ENCODE results near the gene PABPN1L.
A peak's percentile ranks its signal among the peaks of the same experiment; 100 is the strongest.

Gene PABPN1L

GRCh38 chr16:88848557-88848956 is 17.9 kb downstream of the PABPN1L start:
- no peak for DNase-seq (ENCODE audit: low read depth)

- DNase-seq (ENCODE audit: low read depth) = no peak
Observed at GRCh38 chr16:88847654-88848053, 18.8 kb downstream of the PABPN1L start.

- no peak for DNase-seq (ENCODE audit: low read depth)
Observed at GRCh38 chr16:88846088-88846487, 20.4 kb downstream of the PABPN1L start.

GRCh38 chr16:88844419-88845036 is 21.9 kb downstream of the PABPN1L start:
- DNase-seq (ENCODE audit: low read depth) = no peak

GRCh38 chr16:88843256-88843655 is 23.2 kb downstream of the PABPN1L start:
- DNase-seq (ENCODE audit: low read depth) = no peak

GRCh38 chr16:88842806-88843205 is 23.7 kb downstream of the PABPN1L start:
- no peak for DNase-seq (ENCODE audit: low read depth)

- DNase-seq (ENCODE audit: low read depth) = no peak
Observed at GRCh38 chr16:88842308-88842756, 24.1 kb downstream of the PABPN1L start.

GRCh38 chr16:88841521-88842307 is 24.7 kb downstream of the PABPN1L start:
- no peak for DNase-seq (ENCODE audit: low read depth)

GRCh38 chr16:88840600-88841215 is 25.8 kb downstream of the PABPN1L start:
- no peak for DNase-seq (ENCODE audit: low read depth)

GRCh38 chr16:88839745-88840599 is 26.5 kb downstream of the PABPN1L start:
- DNase-seq (ENCODE audit: low read depth) = no peak

GRCh38 chr16:88839026-88839529 is 27.4 kb downstream of the PABPN1L start:
- DNase-seq (ENCODE audit: low read depth) = no peak

- DNase-seq (ENCODE audit: low read depth) = no peak
Observed at GRCh38 chr16:88838566-88838965, 27.9 kb downstream of the PABPN1L start.

GRCh38 chr16:88837806-88838205 is 28.7 kb downstream of the PABPN1L start:
- no peak for DNase-seq (ENCODE audit: low read depth)

- DNase-seq (ENCODE audit: low read depth) = no peak
Observed at GRCh38 chr16:88836791-88837190, 29.7 kb downstream of the PABPN1L start.

- DNase-seq (ENCODE audit: low read depth) = no peak
Observed at GRCh38 chr16:88835818-88836217, 30.6 kb downstream of the PABPN1L start.

- DNase-seq (ENCODE audit: low read depth) = peak; percentile 71
Observed at GRCh38 chr16:88835383-88835782, 31.1 kb downstream of the PABPN1L start.

GRCh38 chr16:88834670-88835069 is 31.8 kb downstream of the PABPN1L start:
- no peak for DNase-seq (ENCODE audit: low read depth)

- DNase-seq (ENCODE audit: low read depth) = no peak
Observed at GRCh38 chr16:88833086-88833485, 33.4 kb downstream of the PABPN1L start.

- DNase-seq (ENCODE audit: low read depth) = no peak
Observed at GRCh38 chr16:88831838-88832237, 34.6 kb downstream of the PABPN1L start.

GRCh38 chr16:88830783-88831182 is 35.7 kb downstream of the PABPN1L start:
- DNase-seq (ENCODE audit: low read depth) = no peak

GRCh38 chr16:88830258-88830657 is 36.2 kb downstream of the PABPN1L start:
- no peak for DNase-seq (ENCODE audit: low read depth)

GRCh38 chr16:88828711-88829110 is 37.7 kb downstream of the PABPN1L start:
- DNase-seq (ENCODE audit: low read depth) = no peak
